GM08714 (cell line): ENCODE results near the gene RPS18.
"Not testable (repeated sequence)": the region's sequence is repeated elsewhere in the genome, so short reads cannot be mapped to it uniquely, and the experiment has no call there.

ENCODE experiments used
- H3K4me3 ChIP-seq: fragments of 200-500 bp; sonication (Bioruptor generic); 2 replicates; pipeline ENCODE4 v1.5.1; 2014; ENCODE audit warnings: mild to moderate bottlenecking, low read length, inconsistent platforms
- ZNF274 ChIP-seq: IDR thresholded peaks from 2 replicates; pipeline ENCODE4 v1.6.1; 2012; ENCODE audit warnings: mild to moderate bottlenecking, low read depth, low read length

The RPS18 gene

GRCh38 chr6:33252759-33253158 is 19.1 kb upstream of the RPS18 start:
- no peak for TF ChIP-seq ZNF274
- H3K4me3 ChIP-seq = no peak overlapping the region

GRCh38 chr6:33254591-33254990 is 17.3 kb upstream of the RPS18 start:
- no peak for TF ChIP-seq ZNF274

GRCh38 chr6:33259032-33259431 is 12.8 kb upstream of the RPS18 start:
- no peak overlapping the region for H3K4me3 ChIP-seq
- TF ChIP-seq ZNF274 = no peak

More at GRCh38 chr6:33254591-33254990, 17.3 kb upstream of the RPS18 start:
- H3K4me3 ChIP-seq = no peak overlapping the region

GRCh38 chr6:33262490-33262889 is 9.4 kb upstream of the RPS18 start:
- not testable (repeated sequence) for H3K4me3 ChIP-seq

DNA sequence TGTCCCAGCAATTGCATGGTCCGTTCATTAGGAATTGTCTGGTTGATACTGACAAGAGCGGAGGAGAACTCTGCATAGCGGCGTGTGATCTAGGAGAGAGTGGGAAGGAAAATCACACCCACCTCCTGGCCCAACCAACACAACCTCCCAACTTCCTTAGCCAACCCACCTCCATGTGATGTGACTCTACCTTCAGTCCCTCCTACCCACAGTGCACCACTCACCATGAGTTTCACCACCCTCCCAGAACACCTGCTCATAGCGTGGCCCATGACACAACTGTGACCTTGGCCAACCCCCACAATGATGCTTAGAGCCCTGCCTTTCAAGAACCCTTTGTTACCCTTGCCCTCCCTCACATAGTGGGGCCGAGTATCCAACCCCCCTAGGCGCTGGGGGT is 7.9 kb upstream of the RPS18 start:
- TF ChIP-seq ZNF274 = no peak
- no peak overlapping the region for H3K4me3 ChIP-seq

DNA sequence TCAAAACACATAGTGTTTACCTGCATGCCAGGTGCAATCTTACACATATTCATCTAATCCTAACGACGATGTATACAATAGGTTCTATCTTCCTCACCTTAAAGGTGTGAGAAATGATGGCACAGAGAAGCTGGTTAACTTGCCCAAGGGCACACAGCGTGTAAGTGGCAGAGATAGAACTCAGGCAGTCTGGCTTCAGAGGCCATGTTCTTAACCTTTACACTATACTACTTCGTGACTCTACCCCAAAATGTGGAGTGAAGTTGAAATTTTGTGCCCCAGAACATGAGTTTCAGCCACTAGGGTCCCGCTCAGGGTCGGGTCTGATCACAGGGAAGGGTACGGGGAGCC is 783 bp upstream of the RPS18 start:
- TF ChIP-seq ZNF274 = no peak
- peak overlapping the region; percentile 92 for H3K4me3 ChIP-seq

DNA sequence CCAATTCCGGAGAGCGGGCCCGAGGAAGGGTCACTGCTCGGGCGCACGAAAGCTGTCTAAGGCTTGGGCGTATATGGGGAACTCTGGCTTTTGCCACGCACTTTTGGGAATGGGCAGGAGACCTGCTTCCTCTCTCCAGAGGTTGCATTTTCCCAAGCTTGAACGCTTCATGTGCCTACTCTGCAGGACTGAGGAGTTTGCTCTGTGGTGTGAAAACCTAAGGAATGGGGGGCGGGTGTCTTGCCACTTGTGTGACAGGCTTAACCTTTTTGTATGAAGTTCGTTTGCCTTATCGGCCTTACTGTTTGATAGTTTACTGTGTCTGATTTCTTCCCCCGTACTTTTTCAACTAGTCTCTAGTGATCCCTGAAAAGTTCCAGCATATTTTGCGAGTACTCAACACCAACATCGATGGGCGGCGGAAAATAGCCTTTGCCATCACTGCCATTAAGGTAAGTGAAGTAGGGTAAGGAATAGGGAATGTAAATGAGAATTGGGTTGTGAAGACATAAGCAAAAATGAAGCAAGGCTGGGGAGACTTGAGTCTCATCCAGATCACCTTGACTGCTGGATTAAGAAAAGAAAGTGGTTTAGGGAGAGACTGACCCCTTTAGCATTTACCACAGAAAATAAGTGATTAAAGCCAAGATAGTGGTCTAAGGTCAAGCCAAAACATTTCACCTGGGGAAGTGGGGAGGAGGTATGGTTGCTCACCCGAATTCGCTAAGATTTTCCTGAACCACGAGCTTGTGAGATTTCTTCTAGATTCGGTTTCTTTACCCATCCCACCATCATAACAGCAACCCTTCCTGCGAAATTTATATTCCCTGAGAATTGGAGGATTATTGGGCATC is 627 bp downstream of the RPS18 start:
- TF ChIP-seq ZNF274 = no peak
- H3K4me3 ChIP-seq = peak overlapping the region; percentile 95

DNA sequence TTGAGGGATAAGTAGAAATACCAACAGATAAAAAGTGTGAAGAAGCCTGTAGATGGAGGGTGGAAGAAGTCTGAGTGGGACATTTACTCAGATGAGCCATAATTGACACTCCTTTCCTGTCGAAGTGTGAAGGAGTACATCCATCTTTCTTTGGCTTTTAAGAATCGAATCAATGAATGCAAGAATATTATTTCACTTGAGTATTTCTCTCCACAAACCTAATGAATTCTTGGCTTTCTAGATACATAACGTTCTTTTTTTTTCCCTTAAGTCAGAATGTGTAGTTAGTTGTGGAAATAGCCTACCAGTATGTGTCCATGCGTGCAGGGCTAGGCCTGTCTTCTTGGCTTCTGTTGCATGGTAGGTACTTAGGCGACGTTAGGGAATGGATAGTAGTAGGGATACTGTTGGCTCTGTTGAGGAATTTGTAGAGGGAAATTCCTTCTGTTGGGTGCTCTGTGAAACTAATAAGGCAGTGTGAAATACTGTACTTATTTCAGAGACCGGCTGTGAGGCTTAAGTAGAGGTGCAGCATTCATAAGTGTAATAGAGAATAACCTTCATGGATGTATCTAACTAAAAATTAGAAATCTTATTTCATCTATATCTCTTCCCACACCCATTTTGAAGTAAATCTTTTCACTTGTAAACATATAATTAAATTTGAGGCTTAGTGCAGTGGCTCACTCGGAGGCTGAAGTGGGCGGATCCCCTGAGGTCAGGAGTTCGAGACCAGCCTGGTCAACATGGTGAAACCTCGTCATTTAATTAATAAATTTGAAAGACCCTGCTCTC is 1.5 kb downstream of the RPS18 start:
- no peak for TF ChIP-seq ZNF274

DNA sequence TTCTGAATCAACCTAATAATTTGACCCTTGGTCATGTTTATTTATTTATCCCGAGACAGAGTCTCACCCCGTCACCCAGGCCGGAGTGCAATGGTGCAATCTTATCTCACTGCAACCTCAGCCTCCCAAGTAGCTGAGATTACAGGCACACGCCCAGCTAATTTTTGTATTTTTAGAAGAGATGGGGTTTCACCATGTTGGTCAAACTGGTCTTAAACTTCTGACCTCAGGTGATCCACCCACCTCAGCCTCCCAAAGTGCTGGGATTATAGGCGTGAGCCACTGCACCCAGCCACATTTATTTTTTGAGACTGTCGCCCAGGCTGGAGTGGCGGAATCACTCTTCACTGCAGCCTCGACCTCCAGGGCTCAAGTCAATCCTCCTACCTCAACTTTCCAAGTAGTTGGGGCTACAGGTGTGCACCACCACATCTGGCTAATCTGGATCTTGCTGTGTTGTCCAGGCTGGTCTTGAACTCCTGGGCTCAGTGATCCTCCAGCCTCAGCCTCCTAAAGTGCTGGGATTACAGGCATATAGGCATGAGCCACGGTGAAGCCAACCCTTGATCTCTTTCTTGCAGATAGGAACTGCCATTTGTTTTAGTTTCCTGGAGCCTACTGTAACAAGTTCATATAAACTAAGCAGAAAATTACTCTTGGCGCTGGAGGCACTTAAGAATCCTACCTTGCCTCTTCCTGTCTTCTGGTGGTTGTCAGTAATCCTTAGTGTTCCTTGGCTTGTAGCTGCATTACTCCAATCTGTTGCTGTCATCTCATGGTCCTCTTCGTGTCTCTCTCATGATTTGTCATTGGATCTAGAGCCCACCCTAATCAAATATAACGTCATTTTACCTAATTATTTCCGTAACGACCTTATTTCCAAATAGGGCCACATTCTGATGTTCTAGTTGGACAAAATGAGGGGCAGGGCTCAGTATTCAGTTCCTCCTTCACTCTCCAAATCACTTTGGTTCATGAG is 2.3 kb downstream of the RPS18 start:
- H3K4me3 ChIP-seq = peak overlapping the region; percentile 95
- TF ChIP-seq ZNF274 = no peak

More for the DNA sequence above, 1.5 kb downstream of the RPS18 start:
- H3K4me3 ChIP-seq = peak overlapping the region; percentile 95

- H3K4me3 ChIP-seq = peak overlapping the region; percentile 95
These were observed 4.1 kb downstream of the RPS18 start for GRCh38 chr6:33275795-33276580.

DNA sequence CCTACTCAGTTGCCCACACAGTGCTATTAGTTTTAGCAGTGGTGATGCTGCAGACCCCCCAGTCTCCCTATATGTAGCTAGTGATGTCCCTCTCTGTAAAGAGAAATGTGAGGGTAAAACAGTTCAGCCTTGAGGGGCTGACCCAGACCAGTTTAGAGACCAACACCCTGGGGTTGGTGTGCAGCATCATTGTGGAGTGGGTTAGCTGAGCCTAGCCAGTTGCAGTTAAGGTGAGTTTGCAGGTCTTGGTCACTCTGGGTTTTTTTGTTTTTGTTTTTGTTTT is 4.6 kb downstream of the RPS18 start:
- no peak for TF ChIP-seq ZNF274
- peak overlapping the region; percentile 95 for H3K4me3 ChIP-seq

DNA sequence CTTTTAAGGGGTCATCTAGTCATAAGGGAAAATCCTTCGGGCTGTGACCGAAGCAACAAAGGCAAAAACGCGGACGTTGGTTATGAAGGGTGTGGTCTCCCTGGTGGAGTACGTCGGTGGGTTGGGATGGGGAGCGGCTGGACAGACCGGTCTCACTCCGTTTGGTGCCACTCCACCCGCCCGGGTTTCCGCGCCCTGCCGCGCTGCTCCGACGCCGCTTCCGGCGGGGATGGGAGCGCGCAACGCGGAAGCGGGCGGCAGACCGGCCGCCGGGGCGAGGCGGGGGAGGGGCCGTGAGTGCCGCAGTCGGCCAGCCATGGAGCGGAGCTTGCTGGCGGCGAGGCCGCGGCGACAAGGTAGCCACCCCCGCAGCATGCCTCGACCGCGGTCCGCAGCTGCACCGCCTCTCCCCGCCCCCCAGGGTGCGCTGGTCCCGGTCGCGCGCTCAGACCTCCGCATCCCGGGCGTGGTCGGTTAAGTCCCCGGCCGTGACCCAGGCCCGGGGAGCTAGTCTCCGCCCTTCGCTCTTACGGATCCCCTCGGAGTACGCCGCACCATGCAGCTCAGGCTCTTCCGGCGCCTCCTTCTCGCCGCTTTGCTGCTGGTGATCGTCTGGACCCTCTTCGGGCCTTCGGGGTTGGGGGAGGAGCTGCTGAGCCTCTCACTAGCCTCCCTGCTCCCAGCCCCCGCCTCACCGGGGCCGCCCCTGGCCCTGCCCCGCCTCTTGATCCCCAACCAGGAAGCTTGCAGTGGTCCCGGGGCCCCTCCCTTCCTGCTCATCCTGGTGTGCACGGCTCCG is 5.2 kb downstream of the RPS18 start, which contains the start of gene B3GALT4:
Gene B3GALT4 (plus strand): TSS at position 260 of the 799 bp plus-strand sequence. CDS start 297 bp downstream, at position 557.
- peak within 1 kb of the TSS; percentile 95 for H3K4me3 ChIP-seq
- TF ChIP-seq ZNF274 = no peak
